Mesenchymal stem cell (in vitro differentiated cells and primary cell): ENCODE measurements around the gene STRADA.

Source experiments
- DNase-seq: peaks from one replicate; pipeline ENCODE4 v3.0.0-alpha.2; 2013
- H2AFZ ChIP-seq: one replicate; pipeline ENCODE4 v1.6.1; 2013; ENCODE audit warnings: low read depth, mild to moderate bottlenecking, control low read depth, inconsistent platforms, low read length, moderate library complexity
- H2AK5ac ChIP-seq: 2 replicates; pipeline ENCODE4 v1.6.1; 2013; ENCODE audit warnings: low read length, moderate library complexity, mild to moderate bottlenecking, inconsistent platforms; ENCODE audit not compliant: severe bottlenecking
- H2BK120ac ChIP-seq: one replicate; pipeline ENCODE4 v1.6.1; 2013; ENCODE audit warnings: low read depth, mild to moderate bottlenecking, inconsistent platforms, low read length, moderate library complexity
- H2BK12ac ChIP-seq, 2 experiments: one replicate each; pipeline ENCODE4 v1.6.1; 2013; ENCODE audit warnings: inconsistent platforms in 2 of 2, low read length in 2 of 2, mild to moderate bottlenecking in 2 of 2, moderate library complexity in 2 of 2, control low read depth in 1 of 2
- H2BK15ac ChIP-seq: one replicate; pipeline ENCODE4 v1.6.1; 2013; ENCODE audit warnings: mild to moderate bottlenecking, low read depth, inconsistent platforms; ENCODE audit not compliant: poor library complexity, severe bottlenecking
- H2BK5ac ChIP-seq: 2 replicates; pipeline ENCODE4 v1.6.1; 2013; ENCODE audit warnings: low read depth, mild to moderate bottlenecking, low read length, control low read depth, inconsistent platforms; ENCODE audit not compliant: poor library complexity, severe bottlenecking
- H3K14ac ChIP-seq, 2 experiments: one replicate each; pipeline ENCODE4 v1.6.1; 2013; ENCODE audit warnings: inconsistent platforms in 2 of 2, low read length in 2 of 2, control low read depth in 1 of 2, mild to moderate bottlenecking in 1 of 2, moderate library complexity in 1 of 2
- H3K18ac ChIP-seq, 2 experiments: one replicate each; pipeline ENCODE4 v1.6.1; 2013; ENCODE audit warnings: inconsistent platforms in 2 of 2, low read length in 2 of 2, control low read depth in 1 of 2, low read depth in 1 of 2, mild to moderate bottlenecking in 1 of 2
- H3K23ac ChIP-seq, 2 experiments: one replicate each; pipeline ENCODE4 v1.6.1; 2013; ENCODE audit warnings: inconsistent platforms in 2 of 2, low read length in 2 of 2, mild to moderate bottlenecking in 2 of 2, moderate library complexity in 2 of 2, control low read depth in 1 of 2
- H3K27ac ChIP-seq: 2 replicates; pipeline ENCODE4 v1.5.1; 2013; ENCODE audit warnings: mild to moderate bottlenecking, moderate library complexity, low read length, control low read depth, inconsistent platforms; ENCODE audit not compliant: poor library complexity, severe bottlenecking
- H3K27me3 ChIP-seq, 2 experiments: 2 replicates each; pipeline versions ENCODE4 v1.6.1 to v1.7.0; 2013; ENCODE audit warnings: low read length in 2 of 2, mild to moderate bottlenecking in 2 of 2, moderate library complexity in 2 of 2, control low read depth in 1 of 2, inconsistent platforms in 1 of 2; ENCODE audit not compliant: control insufficient read depth in 1 of 2, insufficient read depth in 1 of 2
- H3K36me3 ChIP-seq, 2 experiments: 2 replicates each; pipeline versions ENCODE4 v1.6.1 to v1.7.0; 2013; ENCODE audit warnings: low read length in 2 of 2, control low read depth in 1 of 2, inconsistent platforms in 1 of 2, low read depth in 1 of 2, mild to moderate bottlenecking in 1 of 2; ENCODE audit not compliant: insufficient read depth in 2 of 2, control insufficient read depth in 1 of 2
- H3K4ac ChIP-seq, 2 experiments: one replicate each; pipeline ENCODE4 v1.6.1; 2013; ENCODE audit warnings: inconsistent platforms in 2 of 2, low read length in 2 of 2, mild to moderate bottlenecking in 2 of 2, moderate library complexity in 2 of 2, control low read depth in 1 of 2, low read depth in 1 of 2
- H3K4me1 ChIP-seq: 2 replicates; pipeline ENCODE4 v1.6.1; 2013; ENCODE audit warnings: low read depth, low read length, control low read depth; ENCODE audit not compliant: control insufficient read depth, insufficient read depth
- H3K4me2 ChIP-seq: 2 replicates; pipeline ENCODE4 v1.6.1; 2013; ENCODE audit warnings: low read length, mild to moderate bottlenecking, inconsistent platforms; ENCODE audit not compliant: poor library complexity, severe bottlenecking
- H3K4me3 ChIP-seq, 2 experiments: 2 replicates each; pipeline versions ENCODE4 v1.5.1 to v1.7.0; 2013; ENCODE audit warnings: low read length in 2 of 2, mild to moderate bottlenecking in 2 of 2, control low read depth in 1 of 2, low read depth in 1 of 2; ENCODE audit not compliant: insufficient read depth in 1 of 2
- H3K79me1 ChIP-seq: replicated peaks from 2 replicates; pipeline ENCODE4 v1.6.1; 2013; ENCODE audit warnings: mild to moderate bottlenecking, control low read depth, low read length, inconsistent platforms; ENCODE audit not compliant: poor library complexity, severe bottlenecking
- H3K9ac ChIP-seq: 2 replicates; pipeline ENCODE4 v1.7.0; 2013; ENCODE audit warnings: mild to moderate bottlenecking, low read length, moderate library complexity
- H3K9me3 ChIP-seq: 2 replicates; pipeline ENCODE4 v1.7.0; 2013; ENCODE audit warnings: mild to moderate bottlenecking, low read length; ENCODE audit not compliant: control insufficient read depth
- H4K8ac ChIP-seq: one replicate; pipeline ENCODE4 v1.6.1; 2013; ENCODE audit warnings: inconsistent platforms, mild to moderate bottlenecking, low read length, moderate library complexity
- H4K91ac ChIP-seq: one replicate; pipeline ENCODE4 v1.6.1; 2013; ENCODE audit warnings: mild to moderate bottlenecking, low read length, inconsistent platforms
- WGBS: methylation state at CpG from one replicate; pipeline ENCODE4 v1.1.7; 2013; ENCODE audit warnings: mixed read lengths; 5-methylcytosine and 5-hydroxymethylcytosine counted together

Gene STRADA

DNA sequence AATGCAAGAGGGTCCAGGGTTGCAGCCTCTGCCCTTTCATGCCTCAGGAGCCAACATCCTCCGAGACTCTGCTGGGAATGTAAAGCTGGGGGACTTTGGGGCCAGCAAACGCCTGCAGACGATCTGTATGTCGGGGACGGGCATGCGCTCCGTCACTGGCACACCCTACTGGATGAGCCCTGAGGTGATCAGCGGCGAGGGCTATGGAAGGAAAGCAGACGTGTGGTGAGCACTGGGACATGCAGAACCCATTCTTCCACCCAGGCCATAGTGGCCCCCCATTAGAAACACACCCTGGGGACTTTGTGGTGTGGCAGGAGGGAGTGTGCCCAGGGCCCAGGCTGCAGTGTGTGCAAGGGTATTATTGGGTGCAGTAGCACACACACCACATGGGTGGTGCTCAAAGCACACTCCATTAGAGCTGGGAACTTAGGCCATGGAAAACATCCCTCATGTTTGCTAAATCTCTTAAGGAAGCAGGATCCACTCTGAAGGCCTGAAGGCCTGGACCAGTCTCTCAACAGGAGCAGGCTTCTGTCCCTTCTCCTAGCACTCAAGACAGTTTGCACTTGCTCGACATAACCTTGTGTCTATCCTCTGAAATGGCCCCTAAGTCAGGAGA, 49.3 kb downstream of the STRADA start:
- Histone ChIP-seq H4K8ac (no peak overlapping the region), H3K27ac (no peak overlapping the region), H3K27me3 (no peaks in the 10 kb centered on the region), H3K9ac (no peak overlapping the region), H3K4ac (no peak overlapping the region), H3K79me1 (peaks cover under 1% of the 10 kb centered on the region), H3K4me1 (peaks cover 13% of the 10 kb centered on the region), H2AK5ac (no peak overlapping the region), H2BK12ac (no peak overlapping the region), H2BK120ac (no peak overlapping the region), H3K4me3 (no peak overlapping the region), H3K4me2 (no peak overlapping the region), H2BK5ac (no peak overlapping the region), H3K9me3 (no peaks in the 10 kb centered on the region), H3K23ac (no peak overlapping the region), H3K14ac (no peak overlapping the region), H3K36me3 (peaks cover 70 to 81% of the 10 kb centered on the region in 2 experiments), H2BK15ac (no peak overlapping the region), H2AFZ (no peak overlapping the region), H4K91ac (no peak overlapping the region), H3K18ac (no peak overlapping the region)
- 96% methylated on average over 10 of the region's 11 CpGs for WGBS
- no peak for DNase-seq

DNA sequence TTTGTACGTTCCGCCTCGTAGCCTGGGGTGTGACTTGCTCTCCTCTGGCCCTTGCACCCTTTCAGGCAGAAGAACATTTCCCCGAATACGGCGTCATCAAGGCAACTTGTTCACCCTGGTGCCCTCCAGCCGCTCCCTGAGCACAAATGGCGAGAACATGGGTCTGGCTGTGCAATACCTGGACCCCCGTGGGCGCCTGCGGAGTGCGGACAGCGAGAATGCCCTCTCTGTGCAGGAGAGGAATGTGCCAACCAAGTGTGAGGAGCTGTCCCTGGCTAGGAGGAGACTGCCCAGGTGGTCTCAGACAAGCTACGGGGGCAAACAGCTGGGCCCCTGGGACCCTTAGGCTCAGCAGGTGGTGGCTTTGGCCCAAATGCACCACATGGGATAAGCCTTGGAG, 52.1 kb downstream of the STRADA start:
- Histone ChIP-seq H2BK12ac (no peak overlapping the region), H3K27me3 (no peaks in the 10 kb centered on the region), H3K4ac (no peak overlapping the region), H2AFZ (no peak overlapping the region), H3K9me3 (no peaks in the 10 kb centered on the region), H2BK120ac (no peak overlapping the region), H3K36me3 (peaks cover 67 to 89% of the 10 kb centered on the region in 2 experiments), H3K4me3 (no peak overlapping the region), H3K18ac (no peak overlapping the region), H4K8ac (peak overlapping the region; percentile 21), H3K79me1 (peaks cover 4% of the 10 kb centered on the region), H2AK5ac (no peak overlapping the region), H3K9ac (no peak overlapping the region), H4K91ac (no peak overlapping the region), H3K27ac (no peak overlapping the region), H2BK15ac (no peak overlapping the region), H3K23ac (no peak overlapping the region), H3K4me1 (peaks cover under 1% of the 10 kb centered on the region), H3K4me2 (no peak overlapping the region), H2BK5ac (no peak overlapping the region), H3K14ac (no peak overlapping the region)
- 97% methylated on average over 14 of the region's 14 CpGs for WGBS
- no peak for DNase-seq

DNA sequence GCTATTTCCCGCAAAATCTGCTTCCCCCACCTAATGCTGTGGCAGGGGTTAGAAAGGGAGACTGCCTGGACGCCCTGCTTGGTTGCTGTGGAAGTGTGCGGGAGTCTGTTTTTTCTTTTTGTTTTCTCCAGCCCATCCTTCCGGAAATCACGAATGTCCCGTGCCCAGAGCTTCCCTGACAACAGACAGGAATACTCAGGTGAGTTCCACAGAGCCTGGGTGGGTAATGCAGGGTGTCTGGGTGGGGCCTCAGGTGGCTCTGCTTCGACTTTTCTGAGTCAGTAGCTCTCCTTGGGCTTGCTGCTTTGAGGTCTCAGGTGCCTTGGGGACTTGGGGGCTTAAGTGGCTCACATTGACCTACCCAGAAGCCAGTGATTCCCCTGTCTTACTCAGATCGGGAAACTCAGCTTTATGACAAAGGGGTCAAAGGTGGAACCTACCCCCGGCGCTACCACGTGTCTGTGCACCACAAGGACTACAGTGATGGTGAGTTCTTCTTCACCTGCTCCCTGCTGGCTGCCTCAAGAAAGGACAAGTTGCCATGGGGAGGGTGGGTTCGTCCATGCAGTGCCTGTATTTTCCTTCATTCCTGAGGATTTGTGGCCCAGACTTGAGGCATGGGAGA, 53.1 kb downstream of the STRADA start:
- Histone ChIP-seq H2BK5ac (no peak overlapping the region), H3K18ac (no peak overlapping the region), H3K79me1 (peaks cover 4% of the 10 kb centered on the region), H3K4me2 (no peak overlapping the region), H3K36me3 (peaks cover 58 to 86% of the 10 kb centered on the region in 2 experiments), H2AFZ (no peak overlapping the region), H3K23ac (peak overlapping the region in 1 of 2 experiments; percentile 9), H3K27me3 (no peaks in the 10 kb centered on the region), H3K9ac (no peak overlapping the region), H3K4me3 (no peak overlapping the region), H3K9me3 (no peaks in the 10 kb centered on the region), H4K8ac (no peak overlapping the region), H3K27ac (no peak overlapping the region), H2BK120ac (no peak overlapping the region), H2AK5ac (no peak overlapping the region), H2BK15ac (no peak overlapping the region), H3K4me1 (no peaks in the 10 kb centered on the region), H3K4ac (no peak overlapping the region), H3K14ac (no peak overlapping the region), H4K91ac (no peak overlapping the region), H2BK12ac (no peak overlapping the region)
- no peak for DNase-seq
- whole genome bisulfite sequencing: 96% methylated on average over 12 of the region's 12 CpGs

- Histone ChIP-seq H3K9me3 (no peaks in the 10 kb centered on the region), H2BK120ac (no peak overlapping the region), H3K14ac (no peak overlapping the region), H3K23ac (no peak overlapping the region), H3K79me1 (peaks cover 9% of the 10 kb centered on the region), H2AFZ (no peak overlapping the region), H2AK5ac (no peak overlapping the region), H4K8ac (no peak overlapping the region), H3K27ac (no peak overlapping the region), H4K91ac (no peak overlapping the region), H3K4me1 (no peaks in the 10 kb centered on the region), H3K27me3 (no peaks in the 10 kb centered on the region), H3K18ac (no peak overlapping the region), H3K9ac (no peak overlapping the region), H2BK15ac (no peak overlapping the region), H3K4me3 (no peak overlapping the region), H2BK12ac (no peak overlapping the region), H2BK5ac (no peak overlapping the region), H3K4ac (no peak overlapping the region), H3K36me3 (peaks cover 51 to 86% of the 10 kb centered on the region in 2 experiments), H3K4me2 (no peak overlapping the region)
- WGBS: 96% methylated on average over 3 of the region's 3 CpGs
- no peak for DNase-seq
Measured at GRCh38 chr17:63686138-63686685, 55.4 kb downstream of the STRADA start.
